K562 (cell line): Measurements from ENCODE around the gene S100A4. TPM values are rescaled to one million over a fixed set of nuclear protein-coding genes. Genes with fewer than 3 reads are reported as not detected.

Experiments
- ATAC-seq: fragments of 200-7000 bp; cut with Tn5 transposase; 3 replicates; pipeline ENCODE4 v1.9.1; 2020; ENCODE audit warnings: moderate library complexity
- BruUV-seq: library from RNA; stranded (reverse); fragments of 400-500 nt; replicated peaks from 2 replicates; lab custom pipeline; 2021; lab: Mats Ljungman, UMichigan
- CTCF ChIA-PET: fragments of 300-600 bp; formaldehyde crosslinking; extraction: SDS; loops from one replicate; lab custom pipeline; 2021; ENCODE audit warnings: low intra/inter-chr PET ratio; lab: Yijun Ruan, JAX
- POLR2A ChIA-PET: fragments of 300-600, 350-650 bp; sonication (Branson Sonifier 250); formaldehyde crosslinking; extraction: SDS; loops from one replicate; lab custom pipeline; 2021; ENCODE audit warnings: antibody characterized with exemption, inconsistent platforms; lab: Yijun Ruan, JAX
- DNase-seq, 4 experiments: peaks; one replicate each; pipeline versions ENCODE4 v3.0.0 to v3.0.0-alpha.2; 2011 to 2018; ENCODE audit warnings: low spot score in 3 of 4, mixed read lengths in 3 of 4; ENCODE audit errors: extremely low read depth in 1 of 4
- FAIRE-seq: peaks from 2 replicates; lab custom pipeline; 2011; peaks lifted over from hg19 to GRCh38; lab: Jason Lieb, UNC
- H2AFZ ChIP-seq: 2 replicates; pipeline ENCODE4 v1.6.0; 2011; ENCODE audit warnings: low read depth, low read length, control low read depth, inconsistent platforms
- H3K27ac ChIP-seq: fragments of 200-600 bp; 3 replicates; pipeline ENCODE4 v1.8.0; 2011; ENCODE audit warnings: low read depth, mild to moderate bottlenecking, control low read depth, inconsistent platforms, low read length, moderate library complexity, mixed read lengths; ENCODE audit errors: extremely low read depth
- H3K27me3 ChIP-seq, 2 experiments: fragments of 300-600 bp in 1 of 2; 2 replicates in 1 of 2; 3 replicates in 1 of 2; pipeline versions ENCODE4 v1.6.0 to v1.8.0; 2011; ENCODE audit warnings: inconsistent platforms in 2 of 2, low read length in 2 of 2, mild to moderate bottlenecking in 1 of 2, mixed read lengths in 1 of 2, moderate library complexity in 1 of 2; ENCODE audit not compliant: control insufficient read depth in 2 of 2, insufficient read depth in 2 of 2
- H3K36me3 ChIP-seq: fragments of 300-600 bp; 3 replicates; pipeline ENCODE4 v1.8.0; 2011; ENCODE audit warnings: mild to moderate bottlenecking, low read length, inconsistent platforms; ENCODE audit not compliant: control insufficient read depth, insufficient read depth
- H3K4me1 ChIP-seq, 2 experiments: fragments of 200-600 bp in 1 of 2; replicated peaks in 1 of 2; 2 replicates in 1 of 2; 3 replicates in 1 of 2; pipeline versions ENCODE4 v1.5.1 to v1.8.0; 2011; ENCODE audit warnings: inconsistent platforms in 2 of 2, low read length in 2 of 2, mild to moderate bottlenecking in 1 of 2, mixed read lengths in 1 of 2, moderate library complexity in 1 of 2; ENCODE audit not compliant: control insufficient read depth in 2 of 2, insufficient read depth in 2 of 2
- H3K4me2 ChIP-seq: 2 replicates; pipeline ENCODE4 v1.6.1; 2011; ENCODE audit warnings: low read length, control low read depth, inconsistent platforms, mixed read lengths; ENCODE audit not compliant: insufficient read depth
- H3K4me3 ChIP-seq: fragments of 200-600 bp; sonication (generic), shearing (Covaris generic); 2 replicates; pipeline ENCODE4 v1.5.1; 2016; ENCODE audit warnings: control low read depth, inconsistent platforms
- H3K79me2 ChIP-seq: fragments of 200-600 bp; 3 replicates; pipeline ENCODE4 v1.8.0; 2011; ENCODE audit warnings: low read length, inconsistent platforms; ENCODE audit not compliant: control insufficient read depth, insufficient read depth
- H3K9ac ChIP-seq, 2 experiments: 2 replicates each; pipeline versions ENCODE4 v1.6.0 to v1.6.1; 2011; ENCODE audit warnings: low read depth in 2 of 2, low read length in 2 of 2, control low read depth in 1 of 2, inconsistent platforms in 1 of 2, mild to moderate bottlenecking in 1 of 2, mixed read lengths in 1 of 2; ENCODE audit not compliant: insufficient read depth in 1 of 2
- H3K9me1 ChIP-seq: one replicate; pipeline ENCODE4 v1.6.0; 2011; ENCODE audit warnings: inconsistent platforms, mild to moderate bottlenecking, low read length, moderate library complexity; ENCODE audit not compliant: control insufficient read depth, insufficient read depth
- H3K9me3 ChIP-seq: replicated peaks from 2 replicates; pipeline ENCODE4 v1.5.1; 2011; ENCODE audit warnings: low read depth, low read length, inconsistent platforms; ENCODE audit not compliant: control insufficient read depth, insufficient read depth
- H4K20me1 ChIP-seq: replicated peaks from 2 replicates; pipeline ENCODE4 v1.6.1; 2011; ENCODE audit warnings: low read length, inconsistent platforms, mixed read lengths; ENCODE audit not compliant: control insufficient read depth, insufficient read depth
- CBX3 ChIP-seq, 2 experiments: IDR thresholded peaks; 1 replicate in 1 of 2; 2 replicates in 1 of 2; pipeline ENCODE4 v1.6.1; 2012; ENCODE audit warnings: inconsistent platforms in 2 of 2, low read length in 2 of 2, borderline replicate concordance in 1 of 2, control low read depth in 1 of 2
- CHD2 ChIP-seq: IDR thresholded peaks from 2 replicates; pipeline ENCODE4 v1.6.1; 2011; ENCODE audit warnings: low read depth, low read length
- FOXK1 ChIP-seq: sonication (generic); formaldehyde crosslinking; IDR thresholded peaks from 2 replicates; pipeline ENCODE4 v1.8.0; 2022; ENCODE audit warnings: missing genetic modification reagents, mild to moderate bottlenecking, borderline replicate concordance
- FOXM1 ChIP-seq, 2 experiments: fragments of 450-650 bp in 1 of 2; sonication (generic) in 1 of 2; formaldehyde crosslinking in 1 of 2; IDR thresholded peaks; 2 replicates each; pipeline versions ENCODE4 v1.6.1 to v1.9.0; 2017 to 2022; ENCODE audit warnings: low read depth in 2 of 2, mild to moderate bottlenecking in 2 of 2, missing genetic modification reagents in 1 of 2, moderate library complexity in 1 of 2
- HNRNPLL ChIP-seq: fragments of 200-400 bp; formaldehyde crosslinking; IDR thresholded peaks from 2 replicates; pipeline ENCODE4 v1.6.1; 2017; ENCODE audit warnings: low read length, low read depth, mild to moderate bottlenecking; ENCODE audit not compliant: poor library complexity, severe bottlenecking
- LARP7 ChIP-seq: fragments of 450-650 bp; IDR thresholded peaks from 2 replicates; pipeline ENCODE4 v1.6.1; 2016
- NRF1 ChIP-seq, 2 experiments: fragments of 450-650 bp; IDR thresholded peaks in 1 of 2; conservative IDR thresholded peaks in 1 of 2; 2 replicates each; pipeline ENCODE4 v1.6.1; 2014; ENCODE audit warnings: mild to moderate bottlenecking in 2 of 2
- POLR3G ChIP-seq: IDR thresholded peaks from 2 replicates; pipeline ENCODE4 v1.6.1; 2011; ENCODE audit not compliant: insufficient read length, insufficient replicate concordance; ENCODE audit errors: extremely low read depth
- RBBP5 ChIP-seq: fragments of 200-600 bp; sonication (generic); IDR thresholded peaks from 2 replicates; pipeline ENCODE4 v1.6.1; 2012; ENCODE audit warnings: borderline replicate concordance, mild to moderate bottlenecking, low read length, control low read depth, inconsistent platforms; ENCODE audit not compliant: insufficient read depth, poor library complexity, severe bottlenecking
- ZNF347 ChIP-seq: fragments of 450-650 bp; formaldehyde crosslinking; IDR thresholded peaks from 2 replicates; pipeline ENCODE4 v1.4.0; 2020; ENCODE audit warnings: low read depth, mild to moderate bottlenecking, moderate library complexity
- WGBS: fragments of 100-300 bp; shearing (Covaris generic); methylation state at CpG from one replicate; pipeline ENCODE4 v1.1.6; 2016; ENCODE audit warnings: low coverage, mixed read lengths; ENCODE audit not compliant: insufficient coverage; ENCODE audit errors: missing lambda C conversion rate; 5-methylcytosine and 5-hydroxymethylcytosine counted together
- in situ Hi-C: fragments of 300-500 bp; cut with MboI; formaldehyde crosslinking; loops from 4 replicates; pipeline ENCODE4 v1.15.0; 2018; ENCODE audit warnings: inconsistent platforms, mixed read lengths
- intact Hi-C: fragments of 100-400 bp; cut with micrococcal nuclease; formaldehyde crosslinking; loops from 2 replicates; pipeline ENCODE4 v1.14.2; 2022
- polyA plus RNA-seq, 8 experiments: library from polyadenylated mRNA; depleted of rRNA in 4 of 8; stranded (reverse) in 5 of 8; unstranded in 3 of 8; fragments of >200 nt; fragmentation: Nextera tagmentation in 2 of 8; fragmentation: Illumina TruSeq in 1 of 8; extraction: Ambion mirVana in 2 of 8; extraction: Trizol in 1 of 8; gene quantifications; 2 replicates each; pipeline versions ENCODE4 v1.2.1 to v1.2.3, GENCODE V29; 2011 to 2014; ENCODE audit warnings: inconsistent platforms in 1 of 8, missing spikeins in 1 of 8
- total RNA-seq, 7 experiments: library from RNA; depleted of rRNA in 6 of 7; stranded (reverse); fragments of >200 nt in 6 of 7; fragmentation: Illumina TruSeq in 2 of 7; extraction: Trizol in 2 of 7; gene quantifications; 2 replicates each; pipeline versions ENCODE4 v1.2.1 to v1.2.3, GENCODE V29; 2011 to 2021; ENCODE audit warnings: low replicate concordance in 1 of 7

The S100A4 gene
- total and polyA plus RNA-seq, 9 of the 15 experiments (the other 6 are each of a cell fraction or from before 2014, with no cell fraction given), result 3.7 to 20.1 (median 11.2) TPM

DNA sequence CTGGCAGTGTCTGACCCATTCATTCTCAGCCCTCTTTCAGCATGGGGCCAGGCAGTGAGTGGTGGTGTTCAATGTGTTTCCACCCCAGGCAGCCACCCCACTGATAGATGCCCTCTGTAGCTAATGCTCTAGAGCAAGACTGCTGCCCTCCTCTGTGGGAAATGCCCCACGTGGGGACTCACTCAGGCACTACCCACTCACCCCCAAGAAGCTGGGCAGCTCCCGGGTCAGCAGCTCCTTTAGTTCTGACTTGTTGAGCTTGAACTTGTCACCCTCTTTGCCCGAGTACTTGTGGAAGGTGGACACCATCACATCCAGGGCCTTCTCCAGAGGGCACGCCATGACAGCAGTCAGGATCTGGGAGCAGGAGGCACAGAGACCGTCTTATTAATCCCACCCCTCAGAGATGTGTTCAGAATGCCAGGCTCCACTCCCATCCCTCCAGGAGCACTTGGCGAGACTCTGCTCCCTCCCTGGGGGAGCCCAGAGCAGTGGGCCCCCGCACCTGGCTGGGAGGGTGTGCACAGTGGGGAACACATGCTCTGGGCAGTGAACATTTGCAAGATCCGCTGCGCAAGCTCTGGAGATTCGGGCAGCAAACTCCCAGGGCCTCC, 1.0 kb downstream of the S100A4 start (continued):
- TF ChIP-seq HNRNPLL (no peak), ZNF347 (CRISPR knock-in tag) (no peak), POLR3G (no peak), NRF1 (conservative IDR thresholded peaks at IDR 0.05 in 1 of 2, IDR thresholded peaks at IDR 0.05 in 1 of 2) (peak; percentile 79 to 83), CBX3 (IDR thresholded peaks at IDR 0.05; ENCODE audit: borderline replicate concordance in 1 of 2, low read length in 2 of 2) (peak in 1 of 2 experiments; percentile 96; a peak in 1 of 3 replicates), RBBP5 (peak; percentile 26), CHD2 (no peak), FOXK1 (peak; percentile 15; the same call in 1 of the 2 replicates), LARP7 (no peak)

GRCh38 chr1:153543736-153544135, 1.9 kb downstream of the S100A4 start:
- Histone ChIP-seq H3K9ac (peak overlapping the region; percentile 10 to 32; a peak in 2 of 4 replicates), H3K27ac (peak overlapping the region; percentile 20; the same call in 1 of the 3 replicates), H3K9me3 (no peaks in the 10 kb centered on the region), H3K9me1 (no peaks in the 10 kb centered on the region), H4K20me1 (no peaks in the 10 kb centered on the region), H3K27me3 (no peaks in the 10 kb centered on the region), H3K36me3 (no peaks in the 10 kb centered on the region), H3K79me2 (no peaks in the 10 kb centered on the region), H3K4me3 (no peak overlapping the region), H2AFZ (peak overlapping the region; percentile 80), H3K4me1 (peaks cover 77 to 80% of the 10 kb centered on the region in 2 experiments), H3K4me2 (peak overlapping the region; percentile 71; the same call in 1 of the 2 replicates)
- ATAC-seq, result no peak
- no peak for TF ChIP-seq FOXM1 (IDR thresholded peaks at IDR 0.05; ENCODE audit: low read depth)
- no peak for TF ChIP-seq FOXM1 (CRISPR knock-in tag; IDR thresholded peaks at IDR 0.05; ENCODE audit: low read depth)
- WGBS, result 28% methylated on average over 4 of the region's 4 CpGs
- ChIA-PET POLR2A (interaction anchor here (0.6 to 2.2 kb wide), 3 partner anchors 18 to 1599 kb away, joined by 3 to 9 read pairs (median 3); partner anchors contain the start of gene S100A13), CTCF (no interaction called here)
- in situ Hi-C loops (no loop called here), intact Hi-C loops (no loop called here)
- no peak for DNase-seq
- BruUV-seq, result no TSS peak
- no peak for FAIRE-seq
